ENCODE measurements around the gene AK3.
A peak's percentile ranks its signal among the peaks of the same experiment; 100 is the strongest.

The AK3 gene

DNA sequence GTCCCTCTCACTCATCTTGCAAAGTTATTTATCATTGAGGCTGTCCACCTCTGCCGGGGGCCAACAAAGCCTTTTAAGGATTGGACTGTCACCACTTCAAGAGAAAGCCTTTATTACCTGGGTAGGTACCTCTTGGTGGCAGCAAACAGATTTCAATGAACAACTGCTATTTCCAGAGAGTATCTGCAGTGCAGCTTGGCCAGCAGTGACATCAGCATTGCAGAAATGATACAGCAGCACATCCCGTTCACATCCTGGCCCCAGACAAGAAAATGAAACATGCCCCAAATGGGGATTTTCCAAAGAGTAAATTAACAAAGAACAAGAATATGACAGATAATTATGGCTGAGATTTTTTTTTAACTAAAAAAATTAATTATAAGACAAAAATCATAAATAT lies 72.4 kb downstream of the AK3 start:
- TF ChIP-seq ZFX (IDR thresholded peaks at IDR 0.05; ENCODE audit: borderline replicate concordance) = no peak
- no peak for TF ChIP-seq CTCF (IDR thresholded peaks at IDR 0.05)
- H3K27ac ChIP-seq = no peak overlapping the region

- TF ChIP-seq CTCF (IDR thresholded peaks at IDR 0.05) = no peak
- no peak for TF ChIP-seq ZFX (IDR thresholded peaks at IDR 0.05; ENCODE audit: borderline replicate concordance)
- H3K27ac ChIP-seq = no peak overlapping the region
These were observed 73.3 kb downstream of the AK3 start for GRCh38 chr9:4667681-4668080.

GRCh38 chr9:4666042-4666699 lies 74.8 kb downstream of the AK3 start, which contains the start of gene SPATA6L:
TSS of gene SPATA6L (minus strand) at chr9:4666480. CDS start at chr9:4666250, 230 bp downstream.
- H3K27ac ChIP-seq = no peak within 1 kb of the TSS
- TF ChIP-seq CTCF (IDR thresholded peaks at IDR 0.05) (no peak), ZFX (IDR thresholded peaks at IDR 0.05; ENCODE audit: borderline replicate concordance) (no peak)

GRCh38 chr9:4665357-4665756 lies 75.6 kb downstream of the AK3 start:
- no peak overlapping the region for H3K27ac ChIP-seq

GRCh38 chr9:4663956-4664355 lies 77.0 kb downstream of the AK3 start:
- H3K27ac ChIP-seq = peak overlapping the region; percentile 81; the same call in 1 of the 2 replicates
- no peak for TF ChIP-seq ZFX (IDR thresholded peaks at IDR 0.05; ENCODE audit: borderline replicate concordance)
- TF ChIP-seq CTCF (IDR thresholded peaks at IDR 0.05) = no peak

More at GRCh38 chr9:4665357-4665756, 75.6 kb downstream of the AK3 start:
- no peak for TF ChIP-seq CTCF (IDR thresholded peaks at IDR 0.05)
- TF ChIP-seq ZFX (IDR thresholded peaks at IDR 0.05; ENCODE audit: borderline replicate concordance) = no peak

- TF ChIP-seq ZFX (IDR thresholded peaks at IDR 0.05; ENCODE audit: borderline replicate concordance) = no peak
- TF ChIP-seq CTCF (IDR thresholded peaks at IDR 0.05) = no peak
- peak overlapping the region; percentile 81 for H3K27ac ChIP-seq
These were observed 77.8 kb downstream of the AK3 start for GRCh38 chr9:4662989-4663792.

All from 22Rv1 (cell line).